ENCODE results near the gene ICAM2. TPM values are rescaled to one million over a fixed set of nuclear protein-coding genes. Genes with fewer than 3 reads are reported as not detected.
"Not testable (repeated sequence)": the region's sequence is repeated elsewhere in the genome, so short reads cannot be mapped to it uniquely, and the experiment has no call there.

The ICAM2 gene
- total and polyA plus RNA-seq, 4 donors: 10.1 to 37.0 (median 18.3) TPM

DNA sequence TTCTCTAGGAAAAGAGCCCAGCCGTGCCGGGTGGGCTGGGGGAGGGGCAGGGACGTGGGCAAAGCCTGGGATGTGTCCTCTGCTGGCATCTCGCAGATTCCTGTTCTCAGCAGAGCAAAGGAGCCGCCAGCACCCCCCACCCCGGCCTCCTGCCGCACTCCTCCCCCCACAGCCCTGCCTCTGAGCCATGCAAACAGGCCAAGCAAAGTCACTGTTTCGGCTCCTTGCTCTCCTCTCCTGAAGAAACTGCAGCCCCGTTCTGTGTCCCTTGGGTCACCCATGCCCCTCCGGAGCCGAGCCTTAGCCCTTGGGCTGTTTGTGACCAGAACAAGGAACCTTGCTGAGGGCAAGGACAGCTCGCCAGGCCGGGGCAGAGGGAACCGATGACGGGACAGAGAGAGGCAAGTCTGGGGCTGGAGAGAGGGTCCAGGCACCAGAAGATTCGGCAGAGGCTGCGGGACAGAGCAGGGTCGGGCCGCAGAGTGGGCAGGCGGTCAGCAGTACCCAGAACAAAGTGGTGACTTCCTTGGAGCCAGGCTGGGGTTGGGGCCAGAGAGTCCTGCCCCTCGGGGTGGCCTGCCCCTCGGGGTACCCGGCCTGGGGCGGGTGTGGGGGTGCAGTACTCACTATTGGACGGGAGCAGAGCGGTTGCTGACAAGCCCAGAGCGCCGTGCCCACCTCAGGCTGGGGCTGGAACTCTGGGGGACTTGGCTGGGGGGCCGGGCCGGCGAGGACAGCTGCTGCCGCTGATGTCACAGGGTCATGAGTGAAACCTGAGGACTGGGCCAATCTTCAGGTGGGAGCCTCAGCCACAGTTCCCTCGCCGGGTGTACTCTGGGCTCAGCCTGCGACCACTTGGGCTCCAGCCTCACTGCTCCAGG lies 31.5 kb downstream of the ICAM2 start:
- Histone ChIP-seq H3K36me3 (ENCODE audit: control insufficient read depth, insufficient read depth, low read length) (no peaks in the 10 kb centered on the region), H3K27ac (ENCODE audit: low read depth, low read length) (no peak overlapping the region), H3K4me3 (ENCODE audit: low read depth, low read length) (no peak overlapping the region), H3K9me3 (ENCODE audit: control insufficient read depth, insufficient read depth, low read length) (no peaks in the 10 kb centered on the region), H3K4me1 (ENCODE audit: control insufficient read depth, insufficient read depth, low read length) (peaks cover 28% of the 10 kb centered on the region), H3K27me3 (ENCODE audit: control insufficient read depth, insufficient read depth, low read length) (peaks cover 21% of the 10 kb centered on the region)
- DNase-seq (ENCODE audit: low read depth in 4 of 6, low spot score in 6 of 6): peak in 2 of 6 donors; percentile 41 to 63
- 45% methylated on average over 30 of the region's 35 CpGs for WGBS (ENCODE audit: insufficient coverage)

DNA sequence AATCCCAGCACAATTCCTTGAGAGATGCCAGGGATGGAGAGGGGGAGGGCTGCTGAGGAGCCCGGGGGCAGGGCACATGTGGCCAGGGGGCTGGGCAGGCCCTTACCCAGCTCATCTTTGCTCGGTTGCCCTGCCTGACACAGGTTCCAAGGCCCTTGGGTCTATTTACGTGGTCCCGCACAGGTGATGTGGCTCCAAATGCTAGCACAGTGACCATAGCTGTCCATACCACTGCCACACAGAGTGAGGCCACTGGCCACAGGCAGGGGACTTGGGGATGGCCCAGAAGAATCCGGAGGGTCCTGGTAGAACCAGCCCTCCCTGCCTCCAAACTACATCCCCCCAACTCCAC lies 32.3 kb downstream of the ICAM2 start:
- peaks cover 33% of the 10 kb centered on the region for H3K4me1 ChIP-seq (ENCODE audit: control insufficient read depth, insufficient read depth, low read length)
- H3K36me3 ChIP-seq (ENCODE audit: control insufficient read depth, insufficient read depth, low read length): no peaks in the 10 kb centered on the region
- no peak overlapping the region for H3K27ac ChIP-seq (ENCODE audit: low read depth, low read length)
- H3K9me3 ChIP-seq (ENCODE audit: control insufficient read depth, insufficient read depth, low read length): no peaks in the 10 kb centered on the region
- peaks cover 18% of the 10 kb centered on the region for H3K27me3 ChIP-seq (ENCODE audit: control insufficient read depth, insufficient read depth, low read length)
- WGBS (ENCODE audit: insufficient coverage): 96% methylated on average over 5 of the region's 5 CpGs
- H3K4me3 ChIP-seq (ENCODE audit: low read depth, low read length): no peak overlapping the region
- no peak for DNase-seq (ENCODE audit: low read depth in 4 of 6, low spot score in 6 of 6)

DNA sequence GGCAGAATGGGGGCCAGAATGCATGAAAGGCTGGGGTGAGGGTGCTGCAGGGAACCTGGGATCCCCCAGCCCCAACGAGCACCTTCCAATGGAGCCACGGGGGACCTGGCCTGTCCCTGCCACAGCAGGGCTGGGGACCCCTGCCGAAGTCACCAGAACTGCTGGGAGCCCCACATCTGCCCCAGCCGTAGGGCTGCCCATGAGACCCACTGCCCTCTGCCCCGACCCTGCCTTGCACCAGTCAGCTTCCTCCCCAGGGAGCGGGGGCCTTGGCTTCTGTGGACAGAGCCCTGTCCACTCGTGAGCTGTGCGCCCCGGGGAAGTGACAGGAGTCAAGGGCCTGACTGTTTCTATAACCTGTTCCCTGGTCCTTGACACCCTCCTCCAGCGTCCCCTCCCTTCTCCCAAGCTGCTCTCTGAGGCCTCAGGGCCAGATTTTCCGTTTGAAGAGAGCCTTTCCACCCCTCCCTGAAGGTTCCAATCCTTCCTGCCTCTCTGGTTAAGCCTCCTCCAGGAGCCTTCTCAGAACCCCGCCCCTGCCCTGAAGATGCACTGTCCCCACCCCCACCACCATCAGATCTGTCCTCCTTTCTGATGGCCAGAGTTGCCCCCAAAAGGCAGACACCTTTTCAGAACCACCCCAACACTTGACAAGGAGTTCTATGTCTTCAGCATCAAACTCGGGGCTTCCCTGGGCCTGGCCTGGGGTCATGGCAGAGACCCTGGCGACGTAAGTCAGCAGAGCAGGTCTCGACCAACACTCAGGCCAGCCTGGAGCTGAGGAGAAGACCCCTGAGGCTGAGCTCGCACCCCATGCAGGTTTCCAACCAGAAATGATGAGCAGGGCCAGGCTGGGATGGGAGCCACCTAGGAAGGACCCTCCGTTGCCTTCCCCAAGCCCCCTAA lies 33.0 kb downstream of the ICAM2 start:
- no peaks in the 10 kb centered on the region for H3K9me3 ChIP-seq (ENCODE audit: control insufficient read depth, insufficient read depth, low read length)
- H3K27ac ChIP-seq (ENCODE audit: low read depth, low read length): no peak overlapping the region
- WGBS (ENCODE audit: insufficient coverage): 87% methylated on average over 17 of the region's 18 CpGs
- H3K27me3 ChIP-seq (ENCODE audit: control insufficient read depth, insufficient read depth, low read length): peaks cover 17% of the 10 kb centered on the region
- H3K4me3 ChIP-seq (ENCODE audit: low read depth, low read length): no peak overlapping the region
- no peak for DNase-seq (ENCODE audit: low read depth in 4 of 6, low spot score in 6 of 6)
- H3K4me1 ChIP-seq (ENCODE audit: control insufficient read depth, insufficient read depth, low read length): peaks cover 36% of the 10 kb centered on the region
- no peaks in the 10 kb centered on the region for H3K36me3 ChIP-seq (ENCODE audit: control insufficient read depth, insufficient read depth, low read length)

DNA sequence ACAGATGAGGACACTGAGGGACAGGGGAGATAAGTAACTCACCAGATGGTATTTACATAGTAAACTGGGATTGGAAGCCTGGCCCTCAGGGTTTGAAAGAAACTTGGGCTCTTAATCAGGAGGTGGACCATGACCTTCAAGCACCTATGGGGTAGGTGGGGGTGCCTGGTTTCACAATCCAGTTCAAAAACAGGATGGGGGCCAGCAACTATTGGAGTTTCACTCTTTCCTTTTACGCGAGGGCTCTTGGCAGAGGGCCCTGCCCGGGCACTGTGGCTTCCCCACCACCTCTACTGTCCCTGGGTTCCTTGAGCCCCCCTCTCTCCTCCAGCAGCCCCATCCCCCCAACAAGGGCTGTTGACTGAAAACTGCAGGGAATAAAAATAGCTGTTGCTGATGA lies 33.6 kb downstream of the ICAM2 start:
- WGBS (ENCODE audit: insufficient coverage): no CpG with 5 or more reads among the region's 3 CpGs
- H3K27ac ChIP-seq (ENCODE audit: low read depth, low read length): no peak overlapping the region
- peaks cover 36% of the 10 kb centered on the region for H3K4me1 ChIP-seq (ENCODE audit: control insufficient read depth, insufficient read depth, low read length)
- peaks cover under 1% of the 10 kb centered on the region for H3K9me3 ChIP-seq (ENCODE audit: control insufficient read depth, insufficient read depth, low read length)
- no peak for DNase-seq (ENCODE audit: low read depth in 4 of 6, low spot score in 6 of 6)
- no peak overlapping the region for H3K4me3 ChIP-seq (ENCODE audit: low read depth, low read length)
- no peaks in the 10 kb centered on the region for H3K36me3 ChIP-seq (ENCODE audit: control insufficient read depth, insufficient read depth, low read length)
- peaks cover 12% of the 10 kb centered on the region for H3K27me3 ChIP-seq (ENCODE audit: control insufficient read depth, insufficient read depth, low read length)

DNA sequence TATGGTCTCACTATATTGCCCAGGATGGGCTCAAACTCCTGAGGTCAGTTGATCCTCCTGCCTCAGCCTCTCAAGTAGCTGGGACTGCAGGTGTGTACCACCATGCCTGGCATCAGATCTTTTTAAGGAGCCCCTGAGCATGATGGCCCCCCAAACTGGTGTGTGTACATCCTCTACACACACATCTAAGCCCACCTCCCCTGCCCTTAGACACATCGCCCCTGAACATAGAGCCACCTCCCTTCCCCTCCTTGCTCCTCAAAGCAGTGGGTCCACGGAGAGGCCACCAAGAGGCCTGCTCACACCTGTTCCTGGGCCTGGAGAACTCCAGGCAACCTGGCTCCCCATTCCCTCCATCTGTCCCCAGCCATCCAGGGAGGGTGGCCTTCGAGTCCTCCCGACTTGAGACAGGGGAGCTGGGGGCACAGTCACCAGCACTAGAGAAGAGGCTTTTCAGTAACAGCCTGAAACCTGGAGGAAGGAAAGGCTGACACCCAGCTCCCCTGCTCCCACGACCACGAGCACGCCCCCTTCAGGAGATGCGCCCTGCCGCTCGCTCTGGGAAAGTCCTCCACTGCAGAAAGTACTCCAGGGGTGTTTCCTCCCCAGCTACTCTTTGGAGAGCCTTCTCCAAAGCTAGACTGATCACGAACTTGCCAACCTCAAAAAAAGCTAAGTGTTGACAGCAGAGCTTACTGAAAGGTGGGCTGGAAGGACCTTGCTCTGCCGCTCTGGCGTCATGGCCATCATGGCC lies 34.9 kb downstream of the ICAM2 start:
- no peak for DNase-seq (ENCODE audit: low read depth in 4 of 6, low spot score in 6 of 6)
- H3K9me3 ChIP-seq (ENCODE audit: control insufficient read depth, insufficient read depth, low read length): peaks cover 3% of the 10 kb centered on the region
- H3K27me3 ChIP-seq (ENCODE audit: control insufficient read depth, insufficient read depth, low read length): peaks cover 6% of the 10 kb centered on the region
- WGBS (ENCODE audit: insufficient coverage): 80% methylated on average over 13 of the region's 13 CpGs
- peaks cover 36% of the 10 kb centered on the region for H3K4me1 ChIP-seq (ENCODE audit: control insufficient read depth, insufficient read depth, low read length)
- H3K4me3 ChIP-seq (ENCODE audit: low read depth, low read length): no peak overlapping the region
- no peak overlapping the region for H3K27ac ChIP-seq (ENCODE audit: low read depth, low read length)
- H3K36me3 ChIP-seq (ENCODE audit: control insufficient read depth, insufficient read depth, low read length): no peaks in the 10 kb centered on the region

DNA sequence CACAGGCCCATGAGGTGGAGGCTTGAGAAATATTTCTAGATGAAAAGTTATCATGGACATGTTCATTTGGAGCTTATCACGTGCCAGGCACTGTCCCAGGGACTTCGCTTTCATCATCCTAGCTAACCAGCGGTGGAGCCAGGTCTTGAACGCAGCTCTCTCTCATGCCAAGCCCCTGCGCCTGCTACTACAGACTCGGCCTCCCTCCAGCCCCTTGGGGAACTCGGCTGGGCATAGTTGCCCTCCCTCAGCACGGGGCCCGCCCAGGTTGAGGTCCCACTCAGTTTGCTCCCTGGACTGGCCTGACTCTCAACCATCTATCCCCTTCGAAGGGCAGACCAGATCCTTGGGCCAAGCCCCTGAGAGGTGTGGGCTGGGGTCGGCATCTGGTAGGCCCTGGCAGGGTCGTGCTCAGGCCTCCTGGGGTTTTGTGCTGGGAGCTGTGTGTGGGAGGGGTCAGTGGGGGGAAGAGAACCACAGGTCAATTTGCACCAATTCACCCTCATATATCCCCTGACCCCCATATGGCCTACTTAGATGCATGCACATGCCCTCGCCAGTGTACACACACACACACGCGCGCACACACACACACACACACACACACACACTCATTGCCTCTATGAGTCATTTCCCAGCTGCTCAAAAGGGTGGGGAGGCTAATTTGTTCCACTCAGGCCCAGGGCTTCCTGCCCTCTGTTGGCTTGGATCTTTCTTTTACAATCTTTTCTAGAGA lies 35.6 kb downstream of the ICAM2 start:
- 80% methylated on average over 10 of the region's 16 CpGs for WGBS (ENCODE audit: insufficient coverage)
- Histone ChIP-seq H3K4me3 (ENCODE audit: low read depth, low read length) (no peak overlapping the region), H3K9me3 (ENCODE audit: control insufficient read depth, insufficient read depth, low read length) (peaks cover 3% of the 10 kb centered on the region), H3K4me1 (ENCODE audit: control insufficient read depth, insufficient read depth, low read length) (peaks cover 41% of the 10 kb centered on the region), H3K36me3 (ENCODE audit: control insufficient read depth, insufficient read depth, low read length) (no peaks in the 10 kb centered on the region), H3K27ac (ENCODE audit: low read depth, low read length) (peak overlapping the region; percentile 27), H3K27me3 (ENCODE audit: control insufficient read depth, insufficient read depth, low read length) (peaks cover 5% of the 10 kb centered on the region)
- no peak for DNase-seq (ENCODE audit: low read depth in 4 of 6, low spot score in 6 of 6)

- Histone ChIP-seq H3K9me3 (ENCODE audit: control insufficient read depth, insufficient read depth, low read length) (peaks cover 3% of the 10 kb centered on the region), H3K4me1 (ENCODE audit: control insufficient read depth, insufficient read depth, low read length) (peaks cover 39% of the 10 kb centered on the region), H3K27me3 (ENCODE audit: control insufficient read depth, insufficient read depth, low read length) (peaks cover 4% of the 10 kb centered on the region), H3K36me3 (ENCODE audit: control insufficient read depth, insufficient read depth, low read length) (no peaks in the 10 kb centered on the region), H3K4me3 (ENCODE audit: low read depth, low read length) (no peak overlapping the region), H3K27ac (ENCODE audit: low read depth, low read length) (peak overlapping the region; percentile 27)
- 92% methylated on average over 4 of the region's 5 CpGs for WGBS (ENCODE audit: insufficient coverage)
- DNase-seq (ENCODE audit: low read depth in 4 of 6, low spot score in 6 of 6): no peak
Observed at GRCh38 chr17:63984236-63984635, 36.2 kb downstream of the ICAM2 start.

- Histone ChIP-seq H3K4me1 (ENCODE audit: control insufficient read depth, insufficient read depth, low read length) (peaks cover 29% of the 10 kb centered on the region), H3K4me3 (ENCODE audit: low read depth, low read length) (no peak overlapping the region), H3K9me3 (ENCODE audit: control insufficient read depth, insufficient read depth, low read length) (peaks cover 3% of the 10 kb centered on the region), H3K36me3 (ENCODE audit: control insufficient read depth, insufficient read depth, low read length) (no peaks in the 10 kb centered on the region), H3K27ac (ENCODE audit: low read depth, low read length) (no peak overlapping the region), H3K27me3 (ENCODE audit: control insufficient read depth, insufficient read depth, low read length) (peaks cover 2% of the 10 kb centered on the region)
- WGBS (ENCODE audit: insufficient coverage): 37% methylated on average over 7 of the region's 7 CpGs
- DNase-seq (ENCODE audit: low read depth in 4 of 6, low spot score in 6 of 6): peak in 1 of 6 donors; percentile 32
Observed at GRCh38 chr17:63983320-63983719, 37.1 kb downstream of the ICAM2 start.

GRCh38 chr17:63982641-63983040 lies 37.8 kb downstream of the ICAM2 start:
- not testable (repeated sequence) for H3K4me3 ChIP-seq (ENCODE audit: low read depth, low read length); H3K36me3 ChIP-seq (ENCODE audit: control insufficient read depth, insufficient read depth, low read length); H3K27ac ChIP-seq (ENCODE audit: low read depth, low read length); H3K27me3 ChIP-seq (ENCODE audit: control insufficient read depth, insufficient read depth, low read length); H3K9me3 ChIP-seq (ENCODE audit: control insufficient read depth, insufficient read depth, low read length); DNase-seq (ENCODE audit: low read depth in 4 of 6, low spot score in 6 of 6)
- H3K4me1 ChIP-seq (ENCODE audit: control insufficient read depth, insufficient read depth, low read length): peaks cover 24% of the 10 kb centered on the region
- 90% methylated on average over 2 of the region's 2 CpGs for WGBS (ENCODE audit: insufficient coverage)

Measured in spinal cord (tissue), 10 donors.